ENCODE data around the gene SLC12A8.

SLC12A8 gene

GRCh38 chr3:125213364-125213755 lies 812 bp upstream of the SLC12A8 start:
- no peak for DNase-seq

GRCh38 chr3:125212091-125212508 lies 448 bp downstream of the SLC12A8 start:
- no peak for DNase-seq

GRCh38 chr3:125211523-125212090 lies 941 bp downstream of the SLC12A8 start:
- no peak for DNase-seq

DNA sequence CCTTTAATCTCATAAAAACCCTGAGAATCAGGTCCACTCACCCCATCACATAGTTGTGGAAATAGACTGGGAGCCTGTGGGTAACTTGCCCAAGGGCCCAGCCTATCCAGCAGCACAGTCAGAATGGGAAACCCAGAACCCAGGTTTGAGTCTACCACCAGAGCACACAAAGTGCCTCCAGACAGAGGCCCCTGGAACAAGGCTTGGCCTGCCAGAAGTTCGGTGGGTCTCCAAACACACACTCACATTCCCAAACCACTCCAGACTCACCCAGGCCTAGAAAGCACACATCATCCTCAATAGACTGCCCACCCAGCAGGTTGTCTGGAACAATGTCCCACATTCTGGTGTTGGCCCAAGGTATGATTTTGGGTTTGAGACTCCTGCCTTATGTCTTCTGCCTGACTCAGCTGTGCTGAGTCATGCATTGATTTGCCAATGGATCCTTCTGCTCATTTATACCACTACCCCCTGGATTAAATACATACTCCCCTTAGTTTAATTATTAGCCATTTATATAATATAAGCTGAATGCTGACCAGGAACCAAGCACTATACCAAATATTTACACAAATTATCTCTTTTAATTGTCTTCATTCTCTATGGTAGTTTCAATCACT lies 4.5 kb downstream of the SLC12A8 start:
- DNase-seq: no peak

DNA sequence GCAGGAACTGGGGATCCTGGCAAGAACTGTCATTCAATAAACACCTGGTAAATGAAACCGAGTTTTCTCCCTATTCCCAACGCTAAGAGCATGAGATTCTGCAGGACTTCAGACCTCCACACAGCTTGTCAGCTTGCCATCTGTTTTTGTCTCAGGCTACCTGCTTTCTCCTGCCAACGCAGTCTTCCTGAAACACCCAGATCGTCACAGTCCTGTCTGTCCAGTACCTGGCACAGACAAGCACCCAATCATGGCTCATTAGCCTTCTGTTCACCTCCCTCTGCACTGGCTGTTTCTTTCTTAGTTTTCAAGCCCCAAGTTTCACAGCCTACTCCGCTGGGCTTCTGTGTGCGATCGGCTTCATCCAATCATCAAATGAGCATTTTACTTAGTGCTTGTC lies 5.0 kb downstream of the SLC12A8 start:
- DNase-seq: no peak

GRCh38 chr3:125206934-125207333 lies 5.6 kb downstream of the SLC12A8 start:
- no peak for DNase-seq

DNA sequence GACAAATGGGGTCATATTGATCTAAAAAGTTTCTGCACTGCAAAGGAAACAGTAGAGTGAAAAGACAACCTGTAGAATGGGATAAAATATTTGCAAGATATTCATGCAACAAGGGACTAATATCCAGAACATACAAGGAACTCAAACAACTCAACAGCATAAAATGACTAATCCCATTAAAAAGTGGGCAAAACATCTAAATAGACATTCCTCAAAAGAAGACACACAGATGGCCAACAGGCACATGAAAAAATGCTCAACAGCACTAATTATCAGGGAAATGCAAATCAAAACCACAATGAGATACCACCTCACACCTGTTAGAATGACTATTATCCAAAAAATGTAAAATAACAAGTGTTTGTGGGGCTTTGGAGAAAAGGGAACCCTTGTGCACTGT lies 8.8 kb downstream of the SLC12A8 start:
- no peak for DNase-seq

- no peak for DNase-seq
These were observed 10.4 kb downstream of the SLC12A8 start for GRCh38 chr3:125202197-125202596.

GRCh38 chr3:125200731-125201139 lies 11.8 kb downstream of the SLC12A8 start:
- no peak for DNase-seq

GRCh38 chr3:125194849-125195601 lies 17.5 kb downstream of the SLC12A8 start:
- DNase-seq: no peak

- DNase-seq: no peak
These were observed 18.3 kb downstream of the SLC12A8 start for GRCh38 chr3:125194061-125194848.

DNA sequence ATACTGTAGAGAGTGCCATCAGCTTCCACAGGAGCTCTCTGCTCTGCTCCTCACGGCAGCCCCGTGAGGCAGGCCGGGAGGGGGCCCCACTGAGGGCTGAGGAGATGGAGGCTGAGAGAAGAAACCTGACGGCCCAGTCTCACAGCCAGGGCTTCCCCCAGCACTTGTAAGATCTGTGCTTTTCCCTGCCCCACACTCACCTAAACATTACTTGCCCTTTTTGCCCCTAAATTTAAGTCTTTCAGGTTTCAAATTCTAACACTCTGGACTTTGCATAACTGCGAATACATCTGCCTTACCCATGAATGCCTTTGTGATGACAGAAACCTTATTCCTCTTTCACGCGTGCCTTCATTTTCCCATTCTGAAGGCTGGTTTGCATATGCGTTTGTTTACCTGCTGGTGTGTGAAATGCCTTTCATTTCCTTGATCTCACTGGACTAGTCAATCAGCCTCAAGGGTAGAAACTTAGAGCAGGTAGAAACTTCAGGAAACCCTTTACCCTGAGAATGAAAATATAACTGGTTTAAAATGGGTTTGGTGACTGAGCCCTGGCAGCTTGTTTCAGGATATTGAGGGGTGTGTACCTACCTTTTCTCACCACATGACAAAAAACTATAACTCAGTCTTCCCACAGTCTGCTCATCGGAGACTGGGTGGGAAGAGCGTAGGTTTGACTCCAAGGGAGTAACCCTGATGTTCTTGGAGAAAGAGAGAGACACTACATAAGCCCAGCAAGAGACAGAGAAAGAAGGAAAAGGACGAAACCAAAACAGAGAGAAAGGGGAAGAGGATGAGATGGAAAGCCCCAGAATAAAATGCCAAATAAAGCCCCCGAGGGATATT lies 20.1 kb downstream of the SLC12A8 start:
- DNase-seq: no peak

DNA sequence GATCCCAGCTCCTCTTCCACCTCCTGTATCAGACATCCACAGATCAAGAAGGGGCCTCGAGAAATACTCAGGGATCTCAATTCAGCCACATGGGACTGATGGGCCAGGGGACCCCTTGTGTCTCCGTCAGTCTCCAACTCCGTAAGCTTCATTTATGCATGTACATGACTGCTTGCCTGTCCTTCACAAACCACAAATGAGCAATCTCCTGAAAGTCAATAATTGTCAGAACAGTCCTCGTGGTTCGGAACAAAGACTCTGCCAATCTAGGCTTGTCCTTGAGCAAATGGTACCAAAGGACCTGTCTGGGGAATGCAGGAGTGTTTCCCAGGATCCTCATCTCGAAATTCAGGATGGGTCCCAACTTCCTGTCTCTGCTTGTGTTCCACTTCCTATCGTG lies 20.8 kb downstream of the SLC12A8 start:
- no peak for DNase-seq

DNA sequence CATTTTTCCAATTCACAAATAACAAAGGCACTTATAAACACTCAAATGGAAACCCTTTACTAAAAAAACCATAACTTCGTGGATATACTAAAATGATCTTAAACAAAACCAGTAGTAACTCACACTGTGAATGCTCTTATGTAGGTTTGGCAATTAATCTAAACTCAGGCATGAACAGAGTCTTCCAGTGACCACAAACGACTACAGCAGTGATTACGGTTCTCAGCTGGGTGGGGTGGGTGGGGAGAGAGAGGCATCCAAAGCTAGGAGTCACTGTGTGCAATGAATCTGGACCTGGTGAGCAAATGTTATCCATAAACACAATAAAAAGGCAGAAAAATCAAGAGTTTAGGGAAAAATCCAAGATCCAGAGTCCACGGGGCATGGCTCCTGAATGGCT lies 21.3 kb downstream of the SLC12A8 start:
- DNase-seq: no peak

DNA sequence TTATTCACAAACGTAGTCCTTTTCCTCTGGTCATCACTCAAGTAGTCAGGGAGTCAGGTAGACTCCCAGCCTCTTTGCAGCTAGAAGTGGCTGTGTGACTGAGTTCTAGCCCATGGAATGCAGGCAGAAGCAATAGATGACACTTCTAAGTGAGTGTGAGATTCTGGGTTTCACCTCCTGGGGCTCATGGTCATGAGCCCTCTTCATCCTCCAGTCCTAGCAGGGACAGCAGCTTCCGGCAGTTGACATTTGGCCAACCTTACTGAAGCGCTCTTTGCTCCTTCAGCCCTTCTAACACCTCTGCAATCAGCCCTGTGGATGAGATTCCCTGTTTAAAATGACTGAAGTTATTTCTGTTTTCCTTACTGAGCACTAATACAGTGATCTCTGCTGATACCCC lies 21.8 kb downstream of the SLC12A8 start:
- no peak for DNase-seq

DNA sequence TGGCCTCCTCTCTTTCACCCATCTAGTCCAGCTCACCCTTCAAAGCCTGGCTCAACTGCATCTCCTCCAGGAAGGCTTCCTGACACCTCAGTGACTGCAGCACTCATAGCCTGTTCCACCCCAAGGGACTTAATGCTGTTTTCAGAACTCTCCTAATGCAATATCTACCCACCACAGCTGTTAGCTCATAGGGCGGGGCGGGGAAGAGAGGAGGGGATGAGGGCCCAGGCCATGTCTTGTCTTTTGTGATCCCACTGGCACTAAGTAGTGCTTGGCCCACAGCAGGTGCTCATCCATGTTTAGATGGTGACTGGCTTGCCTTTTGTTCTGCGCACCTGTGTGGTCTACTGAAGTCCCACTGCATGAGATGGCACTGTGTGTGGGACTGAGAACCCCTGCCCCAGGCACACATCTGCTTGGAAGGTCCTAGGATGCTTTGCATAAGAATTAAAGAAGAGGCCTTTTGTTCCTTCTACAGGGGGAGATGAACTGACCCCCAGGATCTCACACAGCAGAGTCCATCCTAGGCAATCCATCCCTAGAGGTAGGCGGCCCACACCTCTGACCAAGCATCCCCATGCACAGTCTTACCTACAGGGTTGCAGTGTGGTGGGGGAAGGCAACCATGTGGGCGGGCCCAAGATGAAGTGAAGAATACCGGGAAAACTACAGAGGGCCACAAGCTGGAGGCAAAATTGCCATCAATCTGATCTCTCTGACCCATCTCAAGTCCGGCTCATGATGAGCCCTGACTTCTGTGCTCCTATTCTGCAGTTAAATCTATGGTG lies 23.0 kb downstream of the SLC12A8 start:
- DNase-seq: no peak

- DNase-seq: no peak
These were observed 23.6 kb downstream of the SLC12A8 start for GRCh38 chr3:125188955-125189354.

DNA sequence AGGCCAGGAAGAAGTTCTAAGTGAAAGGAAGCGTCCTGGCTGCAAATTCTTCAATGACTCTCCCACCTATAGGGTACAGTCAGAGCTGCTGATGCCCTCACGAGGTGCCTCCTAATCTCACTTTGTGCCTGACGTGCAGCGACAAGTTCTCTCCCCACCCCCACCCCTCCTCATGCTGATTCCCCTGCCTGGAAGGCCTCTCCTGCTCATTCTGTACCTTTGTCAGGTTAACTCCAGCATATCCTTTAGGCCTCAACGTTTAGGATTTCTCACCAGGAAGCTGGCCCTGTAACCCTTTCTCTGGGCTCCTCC lies 25.0 kb downstream of the SLC12A8 start:
- DNase-seq: no peak

DNA sequence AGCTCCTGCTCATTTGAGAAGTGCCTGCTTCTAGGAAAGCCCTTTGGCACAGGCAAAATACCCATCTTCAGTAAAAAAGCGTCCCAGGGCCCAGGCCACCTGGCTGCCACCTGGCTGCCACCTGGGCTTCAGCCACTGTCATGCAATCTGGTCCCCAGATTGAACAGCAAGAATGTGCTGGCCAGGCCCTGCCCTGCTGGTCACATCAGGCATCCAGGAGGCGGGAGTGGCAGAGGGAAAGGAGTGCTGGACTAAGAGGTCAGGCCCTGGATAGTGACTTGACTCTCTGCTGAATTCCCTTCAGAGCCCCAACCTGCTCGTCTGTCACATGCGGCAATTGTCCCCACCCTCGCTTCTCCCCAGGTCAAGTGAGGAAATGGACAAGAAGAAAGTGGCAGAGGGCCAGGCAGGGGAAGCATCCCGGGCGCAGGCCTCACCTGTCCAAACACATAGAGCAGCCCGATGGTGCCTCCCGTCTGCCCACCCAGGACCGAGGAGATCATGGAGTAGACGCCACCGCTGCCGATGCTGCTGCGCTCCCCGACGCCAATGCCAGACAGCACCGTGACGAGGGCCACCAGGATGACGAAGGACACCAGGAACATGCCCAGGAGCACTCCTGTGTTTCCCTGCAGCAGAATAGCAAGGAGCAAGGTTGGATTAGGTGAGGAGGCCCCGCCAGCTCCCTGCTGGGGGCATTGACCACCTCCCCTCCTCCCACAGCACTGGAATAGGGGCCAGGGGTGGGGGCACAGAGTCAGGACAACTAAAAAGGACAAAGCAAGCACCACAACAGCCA lies 25.5 kb downstream of the SLC12A8 start:
- no peak for DNase-seq

GRCh38 chr3:125186261-125186787 lies 26.2 kb downstream of the SLC12A8 start:
- DNase-seq: no peak

DNA sequence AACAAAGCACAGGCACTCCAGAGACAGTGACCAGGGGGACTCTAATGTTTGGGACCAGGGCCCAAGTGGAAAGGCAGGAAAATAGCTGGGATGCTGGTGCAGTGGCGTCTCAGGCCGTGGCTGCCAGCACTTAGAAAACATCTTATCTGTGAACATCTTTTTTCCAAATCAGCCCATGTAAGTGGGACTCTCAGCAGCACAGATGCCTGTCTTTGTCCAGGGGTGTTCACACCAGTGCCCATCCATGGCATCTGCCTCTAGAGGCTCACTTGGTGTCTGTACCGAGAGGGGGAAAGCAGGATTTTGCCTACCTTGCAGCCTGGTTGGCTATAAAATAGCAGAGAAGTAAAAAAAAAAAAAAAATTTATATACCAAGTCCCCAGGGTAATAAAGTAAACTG lies 26.7 kb downstream of the SLC12A8 start:
- DNase-seq: no peak

Measured in NCI-H1694 (cell line).